ENCODE data around the gene PTP4A2. TPM values are rescaled to one million over a fixed set of nuclear protein-coding genes. Genes with fewer than 3 reads are reported as not detected.

PTP4A2 gene
- total RNA-seq, 1 experiment from 2014 or later: 169 TPM

DNA sequence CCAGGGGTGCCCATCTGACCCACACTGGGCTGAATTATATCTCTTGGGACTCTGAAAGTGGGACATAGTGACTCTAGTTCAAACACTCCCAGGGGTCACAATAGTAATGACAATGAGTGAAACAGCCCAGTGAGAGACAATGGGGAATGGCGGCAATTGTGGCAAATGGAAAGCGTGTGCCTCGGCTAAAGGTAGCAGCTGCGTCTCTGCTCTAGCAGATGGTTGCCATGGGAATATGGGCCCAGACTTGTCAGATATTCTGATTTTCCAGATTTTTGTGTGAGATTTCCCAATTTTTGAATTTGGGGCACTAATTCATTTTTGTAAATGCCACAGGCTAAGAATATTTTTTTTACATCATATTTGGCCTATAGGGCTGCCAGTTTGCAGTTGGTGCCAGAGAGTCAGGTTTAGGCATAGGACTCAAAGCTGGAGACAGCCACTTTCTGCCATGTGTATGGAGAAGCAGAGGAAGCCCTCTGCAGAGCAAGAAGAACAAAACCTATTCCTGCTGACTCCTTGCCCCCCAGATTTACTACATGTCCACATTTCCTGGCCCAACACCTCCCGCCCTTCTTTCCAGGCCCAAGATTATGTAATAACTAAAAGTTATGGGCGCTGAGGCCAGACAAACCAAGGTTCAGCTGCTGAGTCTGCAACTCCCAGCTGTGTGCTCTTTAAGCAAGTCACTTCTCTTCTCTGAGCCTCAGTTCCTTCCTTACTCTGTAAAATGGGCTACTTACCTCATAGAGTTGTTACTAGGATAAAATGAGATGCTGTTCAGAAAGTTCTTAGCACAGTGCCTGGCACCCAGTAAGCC lies 21.6 kb upstream of the PTP4A2 start:
- CTCF ChIA-PET: interaction anchor here (1.5 kb wide), 1 partner anchor 103 kb away, joined by 3 read pairs; no protein-coding TSS in a partner anchor
- Histone ChIP-seq H3K4me1 (peaks cover 22% of the 10 kb centered on the region), H3K9me3 (no peaks in the 10 kb centered on the region), H3K27me3 (replicated peaks; ENCODE audit: control insufficient read depth, insufficient read depth, low read length) (no peaks in the 10 kb centered on the region), H3K36me3 (ENCODE audit: control insufficient read depth, insufficient read depth, low read length) (no peaks in the 10 kb centered on the region), H3K4me3 (ENCODE audit: low read depth, low read length) (no peak overlapping the region)
- peaks cover 34% of the 10 kb centered on the region for H3K4me1 Mint-ChIP-seq (ENCODE audit: low read depth, unreplicated experiment)
- H3K27me3 Mint-ChIP-seq (ENCODE audit: insufficient read depth, unreplicated experiment): no peaks in the 10 kb centered on the region
- H3K36me3 Mint-ChIP-seq (ENCODE audit: insufficient read depth, unreplicated experiment): peaks cover 9% of the 10 kb centered on the region
- BruUV-seq (replicated peaks): no TSS peak
- POLR2A ChIA-PET: no interaction called here
- H3K4me3 Mint-ChIP-seq (ENCODE audit: unreplicated experiment): no peak overlapping the region
- DNase-seq: no peak
- intact Hi-C loops (cut with micrococcal nuclease; ENCODE audit: unreplicated experiment): loop anchor here (5.0 kb wide), 1 partner anchor 297 kb away; no protein-coding TSS in a partner anchor
- TF ChIP-seq, protein P1, sequence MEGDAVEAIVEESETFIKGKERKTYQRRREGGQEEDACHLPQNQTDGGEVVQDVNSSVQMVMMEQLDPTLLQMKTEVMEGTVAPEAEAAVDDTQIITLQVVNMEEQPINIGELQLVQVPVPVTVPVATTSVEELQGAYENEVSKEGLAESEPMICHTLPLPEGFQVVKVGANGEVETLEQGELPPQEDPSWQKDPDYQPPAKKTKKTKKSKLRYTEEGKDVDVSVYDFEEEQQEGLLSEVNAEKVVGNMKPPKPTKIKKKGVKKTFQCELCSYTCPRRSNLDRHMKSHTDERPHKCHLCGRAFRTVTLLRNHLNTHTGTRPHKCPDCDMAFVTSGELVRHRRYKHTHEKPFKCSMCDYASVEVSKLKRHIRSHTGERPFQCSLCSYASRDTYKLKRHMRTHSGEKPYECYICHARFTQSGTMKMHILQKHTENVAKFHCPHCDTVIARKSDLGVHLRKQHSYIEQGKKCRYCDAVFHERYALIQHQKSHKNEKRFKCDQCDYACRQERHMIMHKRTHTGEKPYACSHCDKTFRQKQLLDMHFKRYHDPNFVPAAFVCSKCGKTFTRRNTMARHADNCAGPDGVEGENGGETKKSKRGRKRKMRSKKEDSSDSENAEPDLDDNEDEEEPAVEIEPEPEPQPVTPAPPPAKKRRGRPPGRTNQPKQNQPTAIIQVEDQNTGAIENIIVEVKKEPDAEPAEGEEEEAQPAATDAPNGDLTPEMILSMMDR (IDR thresholded peaks at IDR 0.05; ENCODE audit: insufficient read depth in 1 of 2, low read depth in 1 of 2, low read length in 1 of 2, severe bottlenecking in 1 of 2, unreplicated experiment in 1 of 2): no peak
- H3K27ac Mint-ChIP-seq (ENCODE audit: unreplicated experiment): no peak overlapping the region
- no peaks in the 10 kb centered on the region for H3K9me3 Mint-ChIP-seq (ENCODE audit: unreplicated experiment)

DNA sequence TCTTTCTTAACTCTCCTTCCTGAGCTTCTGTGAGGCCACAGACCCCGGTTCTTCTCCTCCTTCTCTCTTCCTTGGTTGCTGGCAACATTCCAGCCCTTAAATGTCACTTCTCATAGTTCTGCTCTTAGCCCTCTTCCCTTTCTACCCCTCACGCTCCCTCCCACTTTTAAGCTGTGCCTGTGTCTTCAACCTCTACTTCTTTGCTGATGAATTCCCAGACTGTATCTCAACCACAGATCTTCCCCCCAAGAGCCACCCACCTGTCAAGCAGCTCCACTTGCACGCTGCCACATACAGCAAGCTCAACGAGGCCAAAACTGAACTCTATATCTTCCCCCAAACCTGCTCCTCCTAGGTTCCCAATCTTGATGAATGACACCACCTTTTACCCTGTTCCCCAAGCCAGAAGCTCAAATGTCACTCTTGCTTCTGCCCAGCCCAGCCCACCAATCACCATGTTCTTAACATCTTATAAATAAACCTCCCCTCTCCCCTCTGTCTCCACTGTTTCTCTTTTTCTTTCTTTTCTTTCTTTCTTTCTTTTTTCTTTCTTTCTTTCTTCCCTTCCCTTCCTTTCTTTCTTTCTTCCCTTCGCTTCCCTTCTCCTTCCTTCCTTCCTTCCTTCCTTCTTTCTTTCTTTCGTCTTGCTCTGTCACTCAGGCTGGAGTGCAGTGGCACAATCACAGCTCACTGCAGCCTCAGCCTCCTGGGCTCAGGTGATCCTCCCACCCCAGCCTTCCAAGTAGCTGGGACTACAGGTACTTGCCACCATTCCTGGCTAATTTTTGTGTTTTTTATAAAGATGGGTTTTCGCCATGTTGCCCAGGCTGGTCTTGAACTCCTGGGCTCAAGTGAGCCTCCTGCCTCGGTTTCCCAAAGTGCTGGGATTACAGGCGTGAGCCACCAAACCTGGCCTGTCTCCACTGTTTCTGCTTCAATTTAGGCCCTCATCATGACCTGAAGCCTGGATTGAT lies 19.8 kb upstream of the PTP4A2 start:
- Histone ChIP-seq H3K9me3 (no peaks in the 10 kb centered on the region), H3K4me3 (ENCODE audit: low read depth, low read length) (no peak overlapping the region), H3K36me3 (ENCODE audit: control insufficient read depth, insufficient read depth, low read length) (no peaks in the 10 kb centered on the region), H3K27me3 (replicated peaks; ENCODE audit: control insufficient read depth, insufficient read depth, low read length) (no peaks in the 10 kb centered on the region), H3K4me1 (peaks cover 26% of the 10 kb centered on the region)
- TF ChIP-seq, protein P1 (IDR thresholded peaks at IDR 0.05; ENCODE audit: insufficient read depth in 1 of 2, low read depth in 1 of 2, low read length in 1 of 2, severe bottlenecking in 1 of 2, unreplicated experiment in 1 of 2): no peak
- DNase-seq: no peak
- H3K27ac Mint-ChIP-seq (ENCODE audit: unreplicated experiment): peak overlapping the region; percentile 78
- no peaks in the 10 kb centered on the region for H3K9me3 Mint-ChIP-seq (ENCODE audit: unreplicated experiment)
- BruUV-seq (replicated peaks): no TSS peak
- ChIA-PET POLR2A (no interaction called here), CTCF (interaction anchor here (0.6 to 0.7 kb wide), 3 partner anchors 19 to 471 kb away, joined by 3 read pairs; no protein-coding TSS in a partner anchor)
- H3K27me3 Mint-ChIP-seq (ENCODE audit: insufficient read depth, unreplicated experiment): no peaks in the 10 kb centered on the region
- peaks cover 9% of the 10 kb centered on the region for H3K36me3 Mint-ChIP-seq (ENCODE audit: insufficient read depth, unreplicated experiment)
- peaks cover 40% of the 10 kb centered on the region for H3K4me1 Mint-ChIP-seq (ENCODE audit: low read depth, unreplicated experiment)
- H3K4me3 Mint-ChIP-seq (ENCODE audit: unreplicated experiment): peak overlapping the region; percentile 18
- intact Hi-C loops (cut with micrococcal nuclease; ENCODE audit: unreplicated experiment): loop anchor here (2.0 kb wide), 1 partner anchor 19 kb away; the partner anchor contains the start of gene PTP4A2

All from Caco-2 (cell line).